Measurements from ENCODE around the gene SPO11. TPM values are rescaled to one million over a fixed set of nuclear protein-coding genes. Genes with fewer than 3 reads are reported as not detected.

SPO11 gene
- total RNA-seq, 1 donor from 2014 or later: not detected

GRCh38 chr20:57374931-57375651 lies 45.5 kb downstream of the SPO11 start:
- no peak overlapping the region for H2AFZ ChIP-seq (replicated peaks)
- Mint-ChIP-seq H3K4me1 (no peaks in the 10 kb centered on the region), H3K36me3 (peaks cover 43% of the 10 kb centered on the region), H3K9me3 (no peaks in the 10 kb centered on the region), H3K27me3 (ENCODE audit: insufficient read depth, low read depth) (peaks cover under 1% of the 10 kb centered on the region), H3K4me3 (no peak overlapping the region), H3K27ac (no peak overlapping the region)
- H3K4me1 ChIP-seq: no peaks in the 10 kb centered on the region
- H3K4me3 ChIP-seq: no peak overlapping the region
- no peak overlapping the region for H3K27ac ChIP-seq
- no peaks in the 10 kb centered on the region for H3K79me2 ChIP-seq (ENCODE audit: low read depth)
- no peak overlapping the region for H3K4me2 ChIP-seq
- no peaks in the 10 kb centered on the region for H3K36me3 ChIP-seq
- H3K9ac ChIP-seq: no peak overlapping the region
- peaks cover 15% of the 10 kb centered on the region for H4K20me1 ChIP-seq (ENCODE audit: low read depth)
- H3K27me3 ChIP-seq: no peaks in the 10 kb centered on the region
- TF ChIP-seq CTCF (IDR thresholded peaks at IDR 0.05) (no peak), EZH2 (IDR thresholded peaks at IDR 0.05) (no peak), EZH2phosphoT487 (IDR thresholded peaks at IDR 0.05) (no peak)
- H3F3A ChIP-seq (ENCODE audit: low read depth): peaks cover 8% of the 10 kb centered on the region
- H3K9me3 ChIP-seq (ENCODE audit: low read depth): no peaks in the 10 kb centered on the region
- no peak for DNase-seq (ENCODE audit: low spot score)

- Mint-ChIP-seq H3K9me3 (no peaks in the 10 kb centered on the region), H3K27me3 (ENCODE audit: insufficient read depth, low read depth) (peaks cover 3% of the 10 kb centered on the region), H3K4me1 (no peaks in the 10 kb centered on the region), H3K27ac (no peak overlapping the region), H3K36me3 (peaks cover 36% of the 10 kb centered on the region), H3K4me3 (no peak overlapping the region)
- Histone ChIP-seq H3K4me1 (no peaks in the 10 kb centered on the region), H4K20me1 (ENCODE audit: low read depth) (peaks cover 15% of the 10 kb centered on the region), H3F3A (ENCODE audit: low read depth) (peaks cover 8% of the 10 kb centered on the region), H3K9ac (no peak overlapping the region), H3K4me3 (no peak overlapping the region), H3K9me3 (ENCODE audit: low read depth) (no peaks in the 10 kb centered on the region), H3K4me2 (no peak overlapping the region), H3K36me3 (no peaks in the 10 kb centered on the region), H3K27ac (no peak overlapping the region), H3K27me3 (no peaks in the 10 kb centered on the region), H3K79me2 (ENCODE audit: low read depth) (no peaks in the 10 kb centered on the region), H2AFZ (replicated peaks) (no peak overlapping the region)
- DNase-seq (ENCODE audit: low spot score): no peak
- TF ChIP-seq CTCF (IDR thresholded peaks at IDR 0.05): no peak
- no peak for TF ChIP-seq EZH2phosphoT487 (IDR thresholded peaks at IDR 0.05)
- no peak for TF ChIP-seq EZH2 (IDR thresholded peaks at IDR 0.05)
Observed at GRCh38 chr20:57375652-57376230, 46.1 kb downstream of the SPO11 start.

- Histone ChIP-seq H3K4me3 (no peak overlapping the region), H3K4me2 (no peak overlapping the region), H3K9ac (no peak overlapping the region), H3K9me3 (ENCODE audit: low read depth) (no peaks in the 10 kb centered on the region), H3F3A (ENCODE audit: low read depth) (peaks cover 8% of the 10 kb centered on the region), H3K79me2 (ENCODE audit: low read depth) (no peaks in the 10 kb centered on the region), H3K36me3 (no peaks in the 10 kb centered on the region), H2AFZ (replicated peaks) (no peak overlapping the region), H3K27me3 (no peaks in the 10 kb centered on the region), H4K20me1 (ENCODE audit: low read depth) (peaks cover 9% of the 10 kb centered on the region), H3K4me1 (no peaks in the 10 kb centered on the region), H3K27ac (no peak overlapping the region)
- Mint-ChIP-seq H3K27me3 (ENCODE audit: insufficient read depth, low read depth) (peaks cover 3% of the 10 kb centered on the region), H3K36me3 (peaks cover 24% of the 10 kb centered on the region), H3K27ac (no peak overlapping the region), H3K4me1 (peaks cover 2% of the 10 kb centered on the region), H3K4me3 (no peak overlapping the region), H3K9me3 (no peaks in the 10 kb centered on the region)
- no peak for TF ChIP-seq EZH2 (IDR thresholded peaks at IDR 0.05)
- TF ChIP-seq EZH2phosphoT487 (IDR thresholded peaks at IDR 0.05): no peak
- TF ChIP-seq CTCF (IDR thresholded peaks at IDR 0.05): no peak
- no peak for DNase-seq (ENCODE audit: low spot score)
Observed at GRCh38 chr20:57377350-57377749, 47.7 kb downstream of the SPO11 start.
